SK-N-MC (cell line): ENCODE results near the gene TPSB2.
"Not testable (repeated sequence)": the region's sequence is repeated elsewhere in the genome, so short reads cannot be mapped to it uniquely, and the experiment has no call there.

ENCODE experiments used
- EZH2 ChIP-seq: fragments of 200-600 bp; sonication (generic); IDR thresholded peaks from one replicate; pipeline ENCODE4 v1.6.1; 2017; ENCODE audit warnings: antibody characterized with exemption
- POLR2AphosphoS5 ChIP-seq: IDR thresholded peaks from 2 replicates; pipeline ENCODE4 v1.6.1; 2012; ENCODE audit warnings: mild to moderate bottlenecking, low read depth, low read length, borderline replicate concordance

GRCh38 chr16:1256296-1256873 is 26.4 kb upstream of the TPSB2 start:
- TF ChIP-seq POLR2AphosphoS5, EZH2: not testable (repeated sequence)
